Stimulated activated CD8-positive, alpha-beta memory T cell treated with anti-CD3 and anti-CD28 coated beads, Interleukin-7, amount 100 ng/mL, for 4 hours (primary cell): ENCODE measurements around the gene MOB2.

Experiments
- DNase-seq, 2 donors: peaks; one replicate each; pipeline ENCODE4 v3.0.0-alpha.2; 2020; ENCODE audit warnings: low read depth in 2 of 2

The MOB2 gene

DNA sequence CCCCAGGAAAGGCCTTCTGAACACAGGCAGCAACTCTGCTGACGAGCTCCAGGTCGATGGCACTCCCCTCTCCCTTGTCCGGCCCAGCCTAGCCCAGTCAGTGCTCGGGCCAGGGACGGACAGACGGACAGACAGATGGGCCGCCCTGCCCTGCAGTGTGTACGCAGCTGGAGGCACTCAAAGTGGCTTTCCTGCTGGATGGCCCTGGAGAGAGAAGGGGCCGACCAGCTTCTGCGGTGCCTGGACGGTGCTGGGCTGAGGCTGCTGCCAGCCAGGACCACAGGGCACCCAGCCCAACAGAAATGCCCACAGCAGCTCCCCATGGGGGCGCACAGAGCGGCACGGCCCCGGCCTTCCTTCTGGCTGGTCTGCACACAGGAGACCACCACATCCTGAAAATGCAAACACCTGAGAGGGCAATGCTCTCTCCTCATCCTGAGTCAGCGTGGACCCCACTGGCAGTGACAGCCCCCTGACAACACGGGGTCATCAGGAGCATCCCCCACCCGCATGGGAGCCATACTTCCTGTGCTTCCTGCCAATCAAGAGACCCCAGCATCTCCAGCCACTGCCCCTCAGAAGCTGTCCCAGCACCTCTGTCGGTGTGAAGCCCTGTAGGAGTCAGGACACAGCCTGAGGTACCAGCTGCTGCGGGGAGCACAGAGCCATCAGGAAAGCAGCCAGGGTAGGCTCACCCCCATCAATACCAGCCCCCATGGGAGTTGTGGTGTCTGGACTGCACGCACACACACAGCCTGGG is 692 bp upstream of the MOB2 start:
- DNase-seq = no peak

DNA sequence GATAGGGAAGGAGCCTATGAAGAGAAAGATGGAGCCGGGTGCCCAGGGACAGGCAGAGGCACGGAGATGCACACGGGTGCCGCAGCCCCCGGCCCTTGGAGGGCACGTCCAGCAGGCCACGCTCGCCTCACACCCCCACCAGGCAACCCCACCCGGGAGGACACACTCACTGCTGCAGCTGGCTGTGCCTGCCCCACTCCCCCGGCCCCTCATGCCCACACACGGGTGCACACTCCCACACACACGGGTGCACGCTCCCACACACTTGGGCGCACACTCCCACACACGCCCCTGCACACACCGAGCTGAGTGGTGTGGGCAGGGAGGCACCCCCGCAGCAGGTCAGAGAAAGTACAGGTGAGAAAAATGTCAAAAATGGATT is 1.1 kb downstream of the MOB2 start:
- DNase-seq = no peak

- DNase-seq = no peak
Observed at GRCh38 chr11:1484695-1485503, 1.7 kb downstream of the MOB2 start.

DNA sequence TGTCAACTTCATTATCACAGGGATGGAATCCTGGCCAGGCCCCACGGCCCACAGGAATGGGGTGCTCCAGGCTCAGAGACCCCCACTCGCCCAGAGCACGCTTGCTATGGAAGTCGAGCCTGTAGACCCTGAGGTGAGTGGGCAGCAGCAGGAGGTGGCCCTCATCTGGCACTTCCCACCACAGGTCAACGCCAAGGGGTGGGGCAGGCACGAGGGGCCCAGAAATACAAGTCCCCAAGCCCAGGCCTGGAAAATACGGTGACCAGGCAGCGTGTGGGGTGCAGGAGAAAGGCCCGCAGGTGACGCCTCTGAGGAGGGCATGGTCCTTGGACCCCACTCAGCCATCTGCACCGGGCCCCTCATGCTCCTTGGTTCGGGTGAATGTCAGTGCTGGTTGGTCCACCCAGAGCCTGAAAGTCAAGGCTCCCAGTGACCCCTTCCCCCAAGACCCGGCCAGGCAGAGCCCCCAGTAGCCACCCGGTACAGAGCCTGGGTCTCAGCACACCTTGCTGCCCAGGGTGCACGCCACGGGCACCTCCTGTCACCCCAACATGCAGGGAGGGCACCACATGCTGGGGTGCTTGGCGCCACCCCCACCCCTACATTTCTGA is 2.4 kb downstream of the MOB2 start:
- no peak for DNase-seq

GRCh38 chr11:1483445-1483961 is 3.1 kb downstream of the MOB2 start:
- no peak for DNase-seq

- DNase-seq = no peak
Observed at GRCh38 chr11:1482581-1483444, 3.8 kb downstream of the MOB2 start.

DNA sequence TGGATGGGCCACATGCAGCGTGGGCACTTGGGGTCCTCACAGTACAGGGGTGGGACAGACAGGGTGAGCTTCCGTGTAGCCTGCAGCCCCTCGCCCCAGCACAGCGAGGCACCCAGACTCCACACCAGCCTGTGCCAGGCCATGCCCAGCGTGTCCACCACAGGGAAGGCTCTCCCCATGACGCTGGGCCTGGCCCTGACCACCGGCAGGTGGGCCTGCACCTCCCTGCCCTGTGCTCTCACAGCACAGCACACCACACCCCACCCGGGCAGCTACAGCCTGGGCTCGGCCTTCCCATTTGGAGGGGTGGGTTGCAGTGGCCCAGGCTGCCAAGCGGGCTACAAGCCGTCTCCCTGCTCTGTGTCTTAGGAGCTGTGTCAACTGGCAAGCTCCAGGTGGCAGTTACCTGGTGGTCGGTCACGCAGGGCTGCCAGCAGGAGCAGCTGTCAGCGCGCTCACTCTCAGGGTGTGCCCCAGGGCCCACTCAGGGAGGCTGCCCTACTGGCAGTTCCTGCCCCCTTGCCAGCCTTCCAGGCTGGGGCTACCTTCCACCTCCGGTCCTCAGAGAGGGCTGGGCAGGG is 4.6 kb downstream of the MOB2 start:
- DNase-seq = no peak

DNA sequence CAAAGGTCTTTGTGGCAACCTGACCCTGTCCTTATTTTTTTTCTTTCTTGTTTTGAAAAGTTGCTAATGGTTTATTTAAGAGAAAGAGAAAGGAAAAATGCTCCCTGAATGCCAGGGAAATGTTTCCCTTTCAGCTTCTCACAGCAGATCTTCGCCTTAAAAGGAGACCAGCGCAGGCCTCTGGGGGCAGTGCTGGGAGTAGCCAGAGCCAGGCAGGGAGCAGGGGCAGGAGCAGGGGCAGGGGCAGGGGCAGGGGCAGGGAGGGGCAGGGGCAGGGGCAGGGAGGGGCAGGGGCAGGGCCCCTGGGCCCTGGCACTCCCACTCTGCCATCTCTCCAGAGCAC is 5.1 kb downstream of the MOB2 start:
- DNase-seq = no peak

- DNase-seq = no peak
Observed at GRCh38 chr11:1480555-1481482, 5.8 kb downstream of the MOB2 start.

DNA sequence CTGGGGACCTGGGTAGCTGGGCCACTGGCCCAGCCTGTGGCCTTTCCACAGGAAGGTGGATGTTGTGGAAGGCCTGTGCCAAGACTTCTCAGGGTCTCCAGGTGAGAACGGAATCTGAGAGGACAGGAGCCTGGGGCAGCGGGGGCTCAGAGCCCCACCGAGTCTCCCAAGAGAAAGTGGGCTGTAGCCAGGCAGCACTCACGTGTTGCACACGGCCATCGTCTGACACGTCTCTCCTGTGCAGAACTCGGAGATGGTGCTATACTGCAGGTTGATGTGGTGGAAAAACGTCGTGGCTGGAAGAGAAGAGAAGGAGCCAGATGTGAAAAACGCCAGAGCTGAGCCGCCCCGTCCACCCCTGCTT is 6.4 kb downstream of the MOB2 start:
- DNase-seq = no peak

GRCh38 chr11:1479678-1480118 is 6.9 kb downstream of the MOB2 start:
- DNase-seq = no peak

DNA sequence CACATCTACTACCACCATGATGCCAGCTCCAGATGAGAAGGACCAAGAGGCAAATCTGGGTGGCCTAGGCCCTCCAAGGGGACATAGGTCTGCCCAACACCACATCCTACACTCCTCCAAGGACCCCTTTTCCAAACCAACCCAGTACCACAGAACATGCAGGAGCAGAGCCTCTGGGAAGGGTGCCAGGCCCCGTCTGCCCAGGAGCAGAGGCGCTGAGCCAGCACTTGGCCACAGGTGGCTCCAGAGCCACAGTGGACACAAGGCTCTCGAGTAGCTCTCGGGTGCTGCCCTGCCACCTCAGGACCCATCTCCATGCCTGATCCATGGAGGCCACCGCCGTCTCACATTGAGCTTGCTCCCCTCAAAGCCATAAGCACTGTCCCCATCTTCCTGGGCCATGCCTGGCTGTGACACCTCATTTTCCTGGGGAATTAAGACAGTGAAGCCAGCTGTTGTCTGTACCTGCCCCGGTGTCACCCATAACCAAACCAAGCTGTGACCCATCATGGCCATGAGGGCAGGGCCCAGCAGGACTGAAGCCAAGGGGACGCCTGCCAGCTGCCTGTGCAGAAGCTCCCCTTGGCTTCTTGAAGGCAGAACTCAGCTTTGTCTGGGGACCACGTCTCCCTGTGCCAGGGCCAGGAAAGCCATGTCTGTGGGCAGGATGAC is 7.4 kb downstream of the MOB2 start:
- no peak for DNase-seq

- no peak for DNase-seq
Observed at GRCh38 chr11:1478544-1478943, 8.0 kb downstream of the MOB2 start.

DNA sequence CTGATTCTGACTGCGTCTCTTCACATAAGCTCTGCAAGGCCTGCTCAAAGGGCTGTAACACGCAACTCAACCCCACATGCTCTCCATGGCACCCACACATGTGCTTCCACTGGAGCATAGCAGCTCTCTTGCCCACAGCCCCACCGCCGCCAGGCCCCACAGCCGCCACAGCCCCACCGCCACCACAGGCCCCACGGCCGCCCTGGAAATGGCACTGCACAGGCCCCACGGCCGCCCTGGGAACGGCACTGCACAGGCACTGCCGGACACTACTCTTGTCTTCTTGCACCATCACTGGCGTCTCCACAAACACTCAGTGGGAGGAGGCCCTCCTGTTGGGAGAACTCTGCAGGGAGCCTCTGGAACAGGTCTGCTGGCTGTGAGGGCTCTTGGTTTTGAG is 8.6 kb downstream of the MOB2 start:
- DNase-seq = no peak

DNA sequence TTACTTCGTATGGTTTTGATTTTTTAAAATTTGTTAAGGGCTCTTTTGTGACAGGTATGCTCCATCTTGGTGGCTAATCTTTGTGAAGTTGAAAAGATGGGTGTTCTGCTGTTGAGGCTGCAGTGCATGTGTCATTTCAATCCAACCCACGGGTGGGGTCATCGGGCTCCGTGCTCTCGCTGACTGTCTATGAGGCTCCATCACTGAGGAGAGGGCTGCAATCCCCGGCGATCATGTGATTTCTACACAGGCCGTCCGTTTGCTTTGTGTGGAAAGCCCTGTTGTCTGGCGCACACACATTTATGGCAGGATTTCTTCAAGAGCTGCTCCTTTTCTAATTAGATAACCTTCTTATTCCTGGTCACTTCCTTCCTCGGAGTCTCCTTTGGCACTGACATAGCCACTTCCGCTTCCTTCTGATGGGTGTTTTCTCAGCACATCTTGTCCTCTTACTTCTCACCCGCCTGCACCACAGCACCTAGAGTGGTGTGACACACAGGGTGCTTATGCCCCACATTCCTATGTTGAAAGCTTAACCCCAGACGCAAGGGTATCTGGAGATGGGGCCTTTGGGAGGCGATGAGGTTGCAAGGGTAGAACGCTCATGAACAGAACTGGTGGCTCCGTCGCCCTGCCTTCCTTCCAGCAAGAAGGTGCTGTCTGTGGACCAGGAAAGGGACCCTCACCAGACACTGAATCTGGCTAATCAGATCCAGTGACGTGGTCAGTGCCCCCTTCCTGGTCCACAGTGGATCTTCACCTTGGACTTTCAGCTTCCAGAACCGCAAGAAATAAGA is 9.4 kb downstream of the MOB2 start:
- DNase-seq = no peak

DNA sequence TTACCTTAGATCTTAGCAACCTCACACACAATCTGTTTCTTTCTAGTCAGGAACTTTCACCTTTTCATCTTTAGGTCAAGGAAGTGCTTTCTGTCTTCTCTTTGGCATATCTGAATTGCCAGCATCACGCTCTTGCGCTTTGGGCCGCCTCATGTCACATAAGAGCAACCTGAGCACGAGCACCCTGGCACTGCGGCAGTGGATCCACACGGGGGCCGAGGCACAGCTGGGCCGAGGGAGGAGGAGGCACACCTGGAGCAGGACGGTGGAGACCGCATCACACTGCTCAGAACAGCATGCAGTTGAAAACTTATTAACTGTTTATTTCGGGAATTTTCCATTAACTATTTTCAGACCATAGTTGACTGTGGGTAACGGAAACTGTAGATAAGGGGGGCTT is 10.7 kb downstream of the MOB2 start:
- DNase-seq = no peak

- no peak for DNase-seq
Observed at GRCh38 chr11:1473786-1474185, 12.8 kb downstream of the MOB2 start.

DNA sequence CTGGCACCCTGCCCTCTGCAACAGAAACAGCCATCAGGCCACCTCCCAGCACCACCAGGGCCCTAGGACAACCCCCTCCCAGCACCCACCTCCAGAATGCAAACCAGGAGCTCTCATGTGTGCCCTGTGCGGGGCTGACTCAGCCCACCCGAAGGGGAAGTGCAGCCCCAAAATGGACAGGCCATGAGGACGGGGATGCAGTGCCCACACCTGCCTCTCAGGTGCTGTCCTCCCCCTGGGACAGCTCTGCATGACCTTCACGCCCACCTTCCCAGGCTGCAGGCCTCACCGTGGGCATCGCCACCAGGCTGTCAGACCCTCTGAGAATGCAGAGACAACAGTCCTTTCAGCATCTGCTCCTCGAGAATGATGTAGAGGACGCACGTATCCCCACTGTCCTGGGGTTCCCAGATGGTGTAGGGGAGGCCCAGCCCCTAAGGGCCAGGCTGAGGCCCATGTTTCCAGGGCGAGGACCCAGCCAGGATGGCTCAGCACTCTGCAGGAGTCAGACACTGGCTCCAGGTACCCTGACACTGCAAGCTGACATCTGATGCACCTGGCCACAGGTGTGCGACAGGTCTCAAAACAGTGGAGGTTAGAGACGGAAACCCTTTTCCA is 13.5 kb downstream of the MOB2 start:
- DNase-seq = no peak
